Lower leg skin (tissue), 3 donors: ENCODE data around the gene SLC22A23.

ENCODE experiments used
- CTCF ChIP-seq, 3 donors: fragments of 450-650 bp; IDR thresholded peaks; one replicate each; pipeline ENCODE4 v1.5.1; 2016; ENCODE audit warnings: antibody characterized with exemption in 3 of 3, mild to moderate bottlenecking in 3 of 3, moderate library complexity in 2 of 3
- POLR2A ChIP-seq, 2 donors: fragments of 450-650 bp; IDR thresholded peaks; one replicate each; pipeline ENCODE4 v1.6.1; 2016 to 2017; ENCODE audit warnings: antibody characterized with exemption in 2 of 2, mild to moderate bottlenecking in 1 of 2, moderate library complexity in 1 of 2

GRCh38 chr6:3328145-3328544, 128.7 kb downstream of the SLC22A23 start:
- TF ChIP-seq CTCF (IDR thresholded peaks at IDR 0.05) (no peak), POLR2A (IDR thresholded peaks at IDR 0.05) (no peak)
